ENCODE measurements around the gene THRAP3.

Gene THRAP3

DNA sequence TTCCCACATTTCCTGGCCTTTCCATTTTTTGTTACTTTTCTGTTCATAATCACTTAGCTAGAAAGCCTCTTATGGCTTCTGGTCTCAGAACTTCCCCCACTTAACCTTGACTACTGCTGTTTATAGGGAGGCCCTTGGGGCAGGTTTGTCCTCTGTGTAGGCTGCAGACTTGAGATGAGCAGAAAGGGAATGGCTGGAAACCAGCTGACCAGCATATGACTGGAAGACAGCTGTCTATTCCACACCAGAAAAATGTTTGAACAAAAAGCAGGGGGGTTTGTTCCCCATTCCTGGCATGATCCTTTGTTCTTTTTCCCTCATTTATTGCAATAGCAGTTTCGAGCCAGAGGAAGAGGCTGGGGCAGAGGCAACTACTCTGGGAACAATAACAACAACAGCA, 77.0 kb downstream of the THRAP3 start:
- no peak for DNase-seq (ENCODE audit: low spot score)

DNA sequence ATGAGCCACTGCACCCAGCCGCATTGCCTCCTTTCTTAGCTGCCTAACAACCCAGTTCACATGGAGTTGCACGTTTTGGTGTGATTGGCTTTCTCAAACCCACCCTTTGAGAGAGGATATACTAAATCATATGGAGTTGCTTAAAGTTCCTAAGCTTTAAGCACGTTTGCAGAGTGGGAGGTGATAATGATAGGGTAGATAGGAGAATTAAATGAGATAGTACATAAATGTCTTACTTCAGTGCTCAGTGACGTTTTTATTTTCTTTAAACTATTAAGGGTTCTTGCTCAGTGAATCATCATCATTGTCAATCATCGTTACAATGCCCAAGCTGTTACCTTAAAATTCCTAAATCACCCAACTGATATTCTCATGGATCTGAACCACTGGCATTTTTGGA, 79.0 kb downstream of the THRAP3 start:
- no peak for DNase-seq (ENCODE audit: low spot score)

DNA sequence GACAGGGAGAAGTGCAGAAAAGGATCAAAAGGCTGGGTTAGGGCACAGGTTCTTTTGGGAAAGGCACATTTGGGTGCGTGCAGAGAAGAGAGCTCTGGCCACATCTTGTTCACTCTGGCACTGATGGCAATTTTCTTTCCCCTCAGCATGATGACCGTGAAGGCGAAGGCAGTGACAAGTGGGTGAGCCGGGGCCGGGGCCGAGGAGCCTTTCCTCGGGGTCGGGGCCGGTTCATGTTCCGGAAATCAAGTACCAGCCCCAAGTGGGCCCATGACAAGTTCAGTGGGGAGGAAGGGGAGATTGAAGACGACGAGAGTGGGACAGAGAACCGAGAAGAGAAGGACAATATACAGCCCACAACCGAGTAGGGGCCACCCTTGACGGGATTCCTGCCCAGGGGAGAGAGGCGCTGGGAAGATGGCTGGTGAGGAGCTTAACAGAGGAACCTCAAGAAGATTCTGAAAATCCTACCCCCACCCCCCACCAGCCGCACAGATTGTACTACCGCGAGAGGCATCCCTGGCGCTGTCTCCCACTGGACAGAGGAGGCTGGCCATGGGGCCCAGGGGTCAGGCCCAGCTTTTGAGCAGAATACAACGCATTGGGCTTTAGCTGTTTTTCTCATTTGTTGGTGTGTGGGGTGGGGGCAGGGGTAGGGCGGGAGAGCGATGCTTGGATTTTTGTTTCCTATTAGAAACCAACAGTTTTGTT, 79.6 kb downstream of the THRAP3 start:
- DNase-seq (ENCODE audit: low spot score), result no peak

DNA sequence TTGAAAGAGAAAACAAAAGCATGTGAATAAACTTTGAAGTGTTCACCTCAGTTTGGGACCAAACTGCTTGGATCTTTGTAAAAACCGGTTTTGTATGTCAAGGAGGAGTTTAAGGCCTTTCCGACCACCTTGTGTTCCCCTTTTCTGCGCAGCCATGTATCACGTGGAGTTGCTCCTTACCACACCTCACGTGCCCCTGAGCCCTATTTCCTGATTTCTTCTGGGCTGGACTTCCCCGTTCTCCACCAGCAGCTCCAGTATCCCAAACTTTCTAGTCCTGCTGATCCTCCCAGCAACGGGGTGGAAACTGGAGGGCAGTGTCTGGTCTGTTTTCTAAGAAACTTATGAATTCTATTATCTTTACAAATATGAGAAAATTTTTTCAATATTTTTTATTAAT, 80.3 kb downstream of the THRAP3 start:
- DNase-seq (ENCODE audit: low spot score), result no peak

DNA sequence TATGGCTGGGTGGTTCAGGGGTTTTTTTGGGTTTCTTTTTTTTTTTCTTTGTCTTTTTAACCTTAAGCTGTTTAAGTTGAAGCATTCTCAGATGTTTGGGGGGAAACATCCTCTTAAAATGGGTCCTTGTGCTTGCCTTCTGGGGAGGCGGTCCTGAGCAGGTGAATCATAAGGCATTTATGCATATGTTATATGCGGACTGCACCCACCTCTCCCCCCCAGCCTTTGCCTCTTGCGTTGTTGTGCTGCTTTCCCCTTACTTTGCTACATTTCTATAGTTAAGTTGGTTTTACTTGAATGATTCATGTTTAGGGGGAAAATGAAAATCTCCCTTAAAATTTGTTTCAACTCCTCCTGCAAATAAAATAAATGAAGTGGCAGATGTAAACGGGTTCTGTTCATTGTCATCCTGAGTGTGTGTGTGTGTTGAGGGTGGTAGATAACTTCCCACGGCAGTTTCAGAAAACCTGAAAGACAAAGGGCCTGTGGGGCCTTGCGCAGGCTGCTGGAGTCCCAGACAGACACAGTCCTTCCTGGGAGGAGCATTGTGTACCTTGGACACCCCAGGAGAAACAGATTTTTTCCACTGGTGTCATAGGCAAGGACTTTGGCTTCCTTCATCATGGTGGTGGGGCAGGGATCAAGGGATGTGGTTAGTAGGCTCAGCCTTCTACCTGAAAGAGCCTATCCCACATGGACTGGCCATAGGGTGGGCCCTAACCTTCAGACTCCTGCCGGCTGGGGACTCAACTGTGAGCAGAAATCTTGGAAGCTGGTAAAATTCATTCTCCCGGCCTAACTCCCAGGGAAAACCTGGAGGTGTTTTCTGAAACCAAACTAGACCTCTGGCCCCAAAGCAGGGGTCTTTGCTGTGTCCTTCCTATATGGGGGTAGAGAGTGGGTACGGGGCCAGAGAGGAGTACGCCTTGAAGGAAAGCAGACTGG, 81.0 kb downstream of the THRAP3 start:
- DNase-seq (ENCODE audit: low spot score), result no peak

DNA sequence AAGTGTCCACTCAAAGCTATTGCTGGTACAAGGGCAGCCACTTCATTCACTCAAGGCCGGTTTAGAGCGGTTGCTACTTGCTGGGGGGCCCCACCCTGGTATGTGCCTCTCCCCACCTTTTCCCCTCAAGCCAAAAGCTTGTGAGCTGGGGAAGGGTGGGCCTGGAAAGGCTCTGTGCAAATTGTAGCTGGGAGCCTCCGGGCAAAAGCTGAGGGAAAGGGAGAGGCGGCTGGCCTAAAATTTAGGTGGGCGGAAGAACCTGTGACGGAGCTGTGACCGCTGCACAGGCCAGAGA, 81.6 kb downstream of the THRAP3 start:
- DNase-seq (ENCODE audit: low spot score), result no peak

DNA sequence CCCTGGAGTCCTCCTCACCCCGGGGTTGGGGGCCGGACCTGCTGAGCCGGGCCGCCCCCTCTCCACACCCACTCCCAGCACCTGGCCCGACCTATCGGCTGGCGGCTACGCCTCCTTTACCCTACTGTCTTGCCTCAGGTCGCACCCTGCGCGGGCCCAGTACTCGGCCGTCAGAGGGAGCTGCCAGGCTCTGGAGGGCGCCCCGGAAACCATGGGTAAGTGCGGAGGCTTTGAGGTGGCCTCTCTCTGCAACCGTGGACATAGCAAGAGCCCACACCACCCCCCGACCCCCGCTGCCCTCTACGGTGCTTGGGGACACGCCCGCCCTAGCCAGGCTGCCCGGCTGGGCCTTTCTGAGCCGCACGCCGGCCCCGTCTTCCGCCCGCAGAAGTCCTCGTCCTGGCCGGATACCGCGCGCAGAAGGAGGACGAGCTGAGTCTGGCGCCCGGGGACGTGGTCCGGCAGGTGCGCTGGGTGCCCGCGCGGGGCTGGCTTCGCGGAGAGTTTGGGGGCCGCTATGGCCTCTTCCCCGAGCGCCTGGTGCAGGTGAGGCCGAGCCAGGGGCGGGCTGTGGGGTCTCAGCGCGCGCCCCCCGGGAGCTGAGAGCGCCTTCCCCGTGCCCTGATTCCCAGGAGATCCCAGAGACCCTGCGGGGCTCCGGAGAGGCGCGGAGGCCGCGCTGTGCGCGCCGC, 82.1 kb downstream of the THRAP3 start, which contains the start of gene SH3D21:
SH3D21 (plus strand) TSS at position 159 of the 692 bp plus-strand sequence; CDS start at position 212, 53 bp downstream.
- peak; percentile 66 for DNase-seq (ENCODE audit: low spot score)

DNA sequence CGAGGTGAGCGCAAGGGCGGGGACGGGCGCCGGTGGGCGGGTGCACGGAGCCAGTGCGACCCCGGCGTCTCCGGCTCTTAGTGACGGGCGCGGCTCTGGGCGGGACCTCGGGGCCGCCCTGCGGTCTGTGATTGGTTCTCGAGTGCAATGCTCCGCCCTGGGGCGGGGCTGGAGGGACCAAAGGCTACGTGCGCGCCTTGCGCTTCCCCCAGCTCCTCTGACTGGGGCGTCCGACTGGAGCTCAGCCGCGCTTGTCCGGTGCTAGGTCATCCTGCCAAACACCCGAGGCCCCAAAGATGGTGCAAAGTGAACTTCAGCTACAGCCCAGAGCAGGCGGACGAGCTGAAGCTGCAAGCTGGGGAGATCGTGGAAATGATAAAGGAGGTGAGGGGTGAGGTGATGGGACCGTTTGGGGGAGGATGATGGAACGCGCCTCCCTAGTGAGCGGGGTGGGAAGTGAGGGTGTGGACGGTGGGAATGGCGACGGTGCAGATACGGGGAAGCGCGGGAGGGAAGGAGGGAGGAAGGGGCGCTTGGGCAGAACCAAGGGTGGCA, 82.7 kb downstream of the THRAP3 start:
- peak; percentile 99 for DNase-seq (ENCODE audit: low spot score)

DNA sequence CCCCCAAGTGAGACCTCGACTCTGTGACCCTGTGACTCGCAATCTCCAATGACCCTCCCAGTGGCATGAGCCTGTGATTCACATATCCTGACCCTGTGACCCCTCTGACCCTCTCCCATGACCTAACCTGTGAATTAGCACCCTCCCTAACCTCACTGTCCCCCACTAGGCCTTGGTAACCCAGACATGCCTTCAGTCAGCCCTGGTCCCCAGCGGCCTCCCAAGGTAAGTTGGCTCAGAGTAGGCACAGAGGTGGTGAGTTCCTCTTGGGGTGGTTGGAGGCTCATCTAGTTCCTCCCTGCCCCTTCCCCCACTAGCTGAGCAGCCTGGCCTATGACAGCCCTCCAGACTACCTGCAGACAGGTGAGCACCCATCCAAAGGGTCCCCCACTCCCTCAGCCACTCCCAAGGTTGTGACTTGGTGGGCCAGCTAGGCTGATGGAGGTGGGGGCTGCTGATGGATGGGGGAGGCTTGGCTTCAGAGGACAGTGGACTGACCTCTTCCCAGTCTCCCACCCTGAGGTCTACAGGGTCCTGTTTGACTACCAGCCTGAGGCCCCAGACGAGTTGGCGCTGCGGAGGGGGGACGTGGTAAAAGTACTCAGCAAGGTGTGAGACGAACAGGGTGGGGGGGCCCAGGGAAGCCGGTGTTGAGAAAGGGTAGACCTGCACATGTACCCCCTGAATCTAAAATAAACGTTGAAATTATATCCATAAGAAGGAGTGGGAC, 83.5 kb downstream of the THRAP3 start:
- no peak for DNase-seq (ENCODE audit: low spot score)

DNA sequence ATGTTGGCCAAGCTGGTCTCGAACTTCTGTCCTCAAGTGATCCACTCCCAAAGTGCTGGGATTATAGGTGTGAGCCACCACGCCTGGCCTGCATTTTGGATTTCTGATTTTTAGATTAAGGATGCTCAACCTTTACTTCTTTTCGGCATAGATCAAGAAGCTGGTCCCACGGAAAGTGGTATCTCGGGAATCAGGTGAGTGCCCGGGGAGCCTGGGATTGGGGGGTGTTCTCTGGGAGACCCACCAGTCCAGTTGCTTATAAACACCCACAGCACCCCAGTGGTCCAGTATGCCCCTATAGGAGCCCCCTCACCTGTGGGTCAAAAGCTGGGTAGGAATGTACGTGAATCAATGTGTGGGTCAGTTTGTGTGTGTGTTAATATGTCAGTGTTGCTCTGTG, 85.2 kb downstream of the THRAP3 start:
- DNase-seq (ENCODE audit: low spot score), result no peak

DNA sequence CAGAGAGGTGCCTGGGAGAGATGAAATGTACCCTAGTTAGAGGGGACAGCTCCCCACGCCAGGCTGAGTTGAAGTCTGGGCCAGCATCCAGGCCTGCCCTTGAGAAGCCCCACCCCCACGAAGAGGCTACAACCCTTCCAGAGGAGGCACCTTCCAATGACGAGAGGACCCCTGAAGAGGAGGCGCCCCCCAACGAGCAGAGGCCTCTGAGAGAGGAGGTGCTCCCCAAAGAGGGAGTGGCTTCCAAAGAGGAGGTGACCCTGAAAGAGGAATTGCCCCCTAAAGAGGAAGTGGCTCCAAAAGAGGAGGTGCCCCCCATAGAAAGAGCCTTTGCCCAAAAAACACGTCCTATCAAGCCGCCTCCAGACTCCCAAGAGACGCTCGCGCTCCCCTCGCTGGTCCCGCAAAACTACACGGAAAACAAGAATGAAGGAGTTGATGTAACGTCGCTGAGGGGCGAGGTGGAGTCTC, 96.1 kb downstream of the THRAP3 start:
- DNase-seq (ENCODE audit: low spot score), result peak; percentile 67

DNA sequence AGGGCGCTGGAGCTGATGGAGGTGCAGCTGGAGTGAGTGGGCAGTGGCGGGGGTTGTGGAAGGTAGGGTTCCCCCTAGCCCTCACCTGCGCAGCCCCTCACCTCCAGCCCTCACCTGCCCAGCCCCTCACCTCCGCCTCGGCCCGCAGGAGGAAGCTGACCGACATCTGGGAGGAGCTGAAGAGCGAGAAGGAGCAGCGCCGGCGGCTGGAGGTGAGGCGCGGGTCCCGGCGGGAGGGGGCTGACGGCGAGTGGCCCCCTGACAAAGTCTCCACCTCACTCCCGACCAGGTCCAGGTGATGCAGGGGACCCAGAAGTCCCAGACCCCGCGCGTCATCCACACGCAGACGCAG, 96.5 kb downstream of the THRAP3 start:
- no peak for DNase-seq (ENCODE audit: low spot score)

DNA sequence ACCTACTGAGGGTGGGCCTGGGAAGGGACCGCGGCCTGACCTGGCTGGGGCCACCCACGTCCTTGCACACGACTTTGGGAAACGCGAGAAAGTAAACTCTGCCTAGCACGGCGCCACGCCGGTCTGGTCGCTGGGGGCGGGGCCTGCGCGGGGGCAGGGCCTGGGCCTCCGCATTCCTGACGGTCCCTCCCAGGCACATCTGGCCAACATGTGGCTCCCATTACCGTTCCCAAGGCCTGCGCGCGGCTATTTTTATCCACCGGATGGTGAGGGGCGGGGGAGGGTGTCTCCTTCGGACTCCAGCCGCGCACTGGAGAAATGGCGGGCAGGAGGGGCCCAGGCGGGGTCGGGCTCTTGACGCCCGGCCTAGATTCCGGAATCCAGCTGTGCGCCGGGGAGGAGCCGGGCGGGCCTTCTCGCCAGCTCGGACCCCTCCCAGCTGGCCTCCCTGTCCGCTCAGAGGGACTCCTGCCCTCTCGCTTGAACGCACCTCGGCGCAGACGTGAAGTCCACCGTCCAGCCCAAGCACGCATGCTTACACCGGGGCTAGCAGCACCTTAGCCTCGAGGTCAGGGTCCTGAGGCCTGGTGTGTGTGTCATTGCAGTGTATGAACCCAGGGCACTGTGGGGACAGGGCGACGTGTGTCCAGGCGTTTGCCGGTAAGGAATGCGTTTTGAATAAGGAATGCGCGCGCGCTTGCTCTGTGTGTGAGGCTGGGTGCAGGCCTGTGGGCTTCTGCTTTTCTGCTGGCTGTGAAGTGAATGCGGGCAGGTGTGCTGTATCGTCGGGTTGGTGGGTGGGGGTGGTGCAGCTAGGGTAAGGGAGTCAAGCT, 97.1 kb downstream of the THRAP3 start:
- peak; percentile 44 for DNase-seq (ENCODE audit: low spot score)

DNA sequence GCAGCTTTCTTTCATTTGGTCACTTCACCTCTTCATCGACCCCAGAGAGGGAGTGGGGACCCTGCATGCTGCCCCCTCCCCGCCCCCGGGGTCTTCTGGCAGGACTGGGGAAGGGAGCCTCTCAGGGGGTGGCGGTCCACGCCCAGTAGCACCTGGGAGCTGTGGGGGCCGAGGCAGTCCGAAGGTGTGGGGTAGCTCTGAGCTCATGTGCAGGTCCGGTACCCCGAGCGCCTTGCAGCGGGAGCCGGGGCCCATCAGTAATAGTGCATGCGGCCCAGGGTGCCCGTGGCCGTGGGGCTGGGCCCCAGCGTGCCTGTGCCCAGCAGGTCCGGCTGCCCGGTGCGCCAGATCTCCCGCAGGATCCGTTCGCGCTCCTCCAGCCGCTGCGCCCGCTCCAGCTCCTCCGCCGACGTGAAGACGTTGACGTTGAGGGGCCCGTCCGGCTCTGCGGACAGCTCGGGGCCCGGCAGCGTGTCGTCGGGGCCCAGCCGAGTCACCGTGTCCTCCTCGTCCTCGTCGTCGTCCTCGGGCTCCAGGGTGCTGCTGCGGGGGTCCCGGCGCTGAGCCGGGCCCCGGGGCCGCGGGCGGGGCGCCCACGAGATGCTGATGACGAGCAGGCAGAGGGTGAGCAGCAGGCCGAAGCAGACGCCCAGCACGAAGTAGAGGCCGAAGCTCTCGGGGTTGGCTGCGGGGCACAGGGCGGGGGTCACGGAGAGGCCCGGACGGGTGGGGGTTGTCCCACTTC, 98.0 kb downstream of the THRAP3 start:
- no peak for DNase-seq (ENCODE audit: low spot score)

DNA sequence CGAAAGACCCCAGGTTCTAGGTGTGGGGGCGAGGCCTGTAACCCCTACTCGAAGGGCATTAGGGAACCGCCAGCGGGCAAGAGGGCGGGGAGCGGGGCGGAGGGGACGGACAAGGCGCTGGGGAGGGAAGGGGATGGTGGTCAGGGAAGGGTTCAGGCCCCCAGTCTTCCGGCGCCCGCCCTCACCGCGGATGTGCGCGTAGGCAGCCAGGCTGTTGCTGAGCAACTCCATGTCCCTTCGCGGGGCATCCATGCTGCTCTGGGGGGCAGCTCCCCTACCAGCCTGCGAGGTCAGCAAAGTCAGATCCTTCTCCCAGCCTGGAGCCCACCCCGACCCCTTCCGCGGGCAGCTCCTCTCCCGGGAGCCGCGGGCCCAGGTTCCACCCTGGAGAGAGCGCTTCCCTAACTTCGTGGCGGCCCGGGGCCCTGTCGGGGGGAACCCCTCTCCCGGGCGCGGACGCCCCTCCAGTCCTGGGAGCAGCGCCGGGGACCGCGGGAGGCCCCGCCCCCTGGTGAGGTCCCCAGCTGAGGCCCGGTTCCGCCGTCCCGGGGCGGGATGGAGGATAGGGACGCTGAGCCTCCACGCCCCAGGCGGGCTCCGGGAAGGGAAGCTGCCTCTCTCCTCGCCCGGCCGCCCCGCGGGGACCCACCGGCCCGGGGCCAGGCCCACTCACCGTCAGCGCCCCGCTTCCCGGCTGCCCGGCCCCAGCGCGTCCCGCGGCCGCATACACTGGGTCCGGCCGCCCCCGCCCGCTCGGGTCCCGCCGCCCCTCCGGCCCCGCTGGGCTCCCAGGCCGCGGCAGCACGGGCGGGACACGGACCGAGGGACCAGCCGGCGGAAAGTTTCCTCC, 98.8 kb downstream of the THRAP3 start:
- peak; percentile 42 for DNase-seq (ENCODE audit: low spot score)

DNA sequence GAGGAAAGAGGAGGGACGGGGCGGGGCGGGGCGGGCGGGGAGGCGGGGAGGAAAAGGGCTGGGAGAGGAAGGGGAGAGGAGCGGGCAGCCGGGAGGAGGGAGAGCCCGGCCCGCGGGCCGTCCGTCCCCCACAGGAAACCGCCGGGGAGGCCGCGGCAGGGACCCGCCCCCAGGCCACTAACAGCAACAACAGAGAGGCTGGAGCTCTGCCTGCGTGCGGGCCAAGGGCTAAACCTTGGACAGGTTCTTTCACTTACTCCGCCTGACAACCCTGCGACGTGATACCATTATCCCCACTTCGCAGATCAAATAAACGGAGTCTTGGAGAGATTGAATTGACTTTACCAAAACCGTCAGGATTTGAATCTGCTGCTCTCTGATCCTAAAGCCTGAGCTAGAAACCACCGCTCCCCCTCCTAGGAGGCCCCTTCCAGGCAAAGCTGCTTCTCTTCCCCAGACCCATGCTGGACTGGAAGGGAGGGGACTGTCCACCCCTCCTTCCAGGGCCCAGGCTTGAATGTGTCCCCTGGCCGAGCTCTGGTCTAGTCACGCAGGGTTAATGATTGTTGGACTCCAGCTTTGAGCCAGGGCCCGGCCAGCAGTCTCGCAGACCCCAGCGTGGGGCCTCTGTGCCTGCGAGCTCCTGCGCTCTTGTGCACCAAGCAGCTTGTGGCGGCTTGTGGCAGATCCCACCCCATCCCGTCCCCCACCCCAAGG, 99.6 kb downstream of the THRAP3 start, which contains the start of gene EVA1B:
EVA1B (minus strand) TSS at position 10 of the 717 bp plus-strand sequence. CDS start 608 bp downstream, outside the sequence.
- DNase-seq (ENCODE audit: low spot score), result peak; percentile 32

DNA sequence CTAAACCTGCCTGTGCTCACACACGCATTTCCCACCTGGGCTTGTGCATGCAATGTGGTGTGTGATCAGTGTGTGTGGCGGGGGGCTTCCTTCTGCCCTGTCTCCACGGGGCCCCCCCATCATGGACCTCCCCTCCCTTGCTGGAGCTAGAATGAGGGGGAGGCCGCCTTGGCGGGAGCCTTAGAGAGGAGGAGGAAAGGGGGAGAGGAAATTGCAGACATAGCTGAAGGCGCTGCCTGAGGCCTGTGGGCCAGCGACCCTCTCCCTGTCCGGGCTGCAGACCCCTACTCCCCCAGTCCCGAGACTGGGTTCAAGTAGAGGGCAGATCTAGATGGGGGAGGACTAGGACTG, 100.1 kb downstream of the THRAP3 start:
- DNase-seq (ENCODE audit: low spot score), result no peak

DNA sequence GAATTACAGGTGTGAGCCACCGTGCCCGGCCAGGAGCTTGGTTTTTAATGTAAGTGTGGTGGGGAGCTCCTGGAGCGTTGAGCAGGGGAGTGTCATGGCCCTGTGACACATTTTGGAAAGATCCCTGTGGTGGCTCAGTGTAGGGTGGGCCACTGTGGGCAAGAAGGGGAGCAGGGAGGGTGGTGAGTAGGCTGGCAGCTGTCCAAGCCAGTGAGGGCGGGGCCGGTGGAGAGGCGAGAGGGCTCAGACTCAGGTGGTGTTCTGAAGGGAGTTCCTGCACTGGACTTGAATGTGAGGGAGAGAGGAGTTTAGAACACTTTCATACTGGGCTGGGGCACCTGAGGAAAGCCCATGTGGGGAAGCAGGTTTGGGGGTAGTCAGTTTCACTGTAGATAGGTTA, 102.3 kb downstream of the THRAP3 start:
- no peak for DNase-seq (ENCODE audit: low spot score)
